ENCODE measurements around the gene JKAMP. TPM values are rescaled to one million over a fixed set of nuclear protein-coding genes. Genes with fewer than 3 reads are reported as not detected.

The JKAMP gene
- total RNA-seq, 4 donors from 2014 or later, result 31.9 to 110 (median 72.5) TPM

- H3K27ac ChIP-seq, result no peak overlapping the region
- DNase-seq, result no peak
- TF ChIP-seq CTCF (IDR thresholded peaks at IDR 0.05) (no peak), POLR2A (IDR thresholded peaks at IDR 0.05) (no peak)
- no peaks in the 10 kb centered on the region for H3K36me3 ChIP-seq
- H3K4me3 ChIP-seq, result no peak overlapping the region
- no peaks in the 10 kb centered on the region for H3K4me1 ChIP-seq
- intact Hi-C loops (cut with DNase I; ENCODE audit: low total_unique reads), result no loop called here
- H3K27me3 ChIP-seq, result no peaks in the 10 kb centered on the region
- H3K9me3 ChIP-seq, result no peaks in the 10 kb centered on the region
Observed at GRCh38 chr14:59529189-59529588, 44.9 kb downstream of the JKAMP start.

GRCh38 chr14:59530349-59530748 is 46.0 kb downstream of the JKAMP start:
- Histone ChIP-seq H3K27ac (no peak overlapping the region), H3K4me1 (no peaks in the 10 kb centered on the region), H3K9me3 (no peaks in the 10 kb centered on the region), H3K27me3 (no peaks in the 10 kb centered on the region), H3K4me3 (no peak overlapping the region), H3K36me3 (no peaks in the 10 kb centered on the region)
- DNase-seq, result no peak
- intact Hi-C loops (cut with DNase I; ENCODE audit: low total_unique reads), result no loop called here
- TF ChIP-seq POLR2A (IDR thresholded peaks at IDR 0.05) (no peak), CTCF (IDR thresholded peaks at IDR 0.05) (no peak)

- DNase-seq, result no peak
- Histone ChIP-seq H3K4me3 (no peak overlapping the region), H3K36me3 (no peaks in the 10 kb centered on the region), H3K4me1 (no peaks in the 10 kb centered on the region), H3K27me3 (no peaks in the 10 kb centered on the region), H3K27ac (no peak overlapping the region), H3K9me3 (no peaks in the 10 kb centered on the region)
- TF ChIP-seq CTCF (IDR thresholded peaks at IDR 0.05) (no peak), POLR2A (IDR thresholded peaks at IDR 0.05) (no peak)
- intact Hi-C loops (cut with DNase I; ENCODE audit: low total_unique reads), result no loop called here
Observed at GRCh38 chr14:59532419-59532818, 48.1 kb downstream of the JKAMP start.

GRCh38 chr14:59534361-59534987 is 50.2 kb downstream of the JKAMP start:
- no peak overlapping the region for H3K27ac ChIP-seq
- H3K27me3 ChIP-seq, result no peaks in the 10 kb centered on the region
- no peaks in the 10 kb centered on the region for H3K4me1 ChIP-seq
- no peaks in the 10 kb centered on the region for H3K9me3 ChIP-seq
- H3K36me3 ChIP-seq, result no peaks in the 10 kb centered on the region
- TF ChIP-seq POLR2A (IDR thresholded peaks at IDR 0.05) (no peak), CTCF (IDR thresholded peaks at IDR 0.05) (no peak)
- no peak for DNase-seq
- intact Hi-C loops (cut with DNase I; ENCODE audit: low total_unique reads), result no loop called here
- H3K4me3 ChIP-seq, result no peak overlapping the region

- no peak overlapping the region for H3K4me3 ChIP-seq
- no peaks in the 10 kb centered on the region for H3K9me3 ChIP-seq
- intact Hi-C loops (cut with DNase I; ENCODE audit: low total_unique reads), result no loop called here
- no peaks in the 10 kb centered on the region for H3K4me1 ChIP-seq
- TF ChIP-seq POLR2A (IDR thresholded peaks at IDR 0.05) (no peak), CTCF (IDR thresholded peaks at IDR 0.05) (no peak)
- no peaks in the 10 kb centered on the region for H3K36me3 ChIP-seq
- no peaks in the 10 kb centered on the region for H3K27me3 ChIP-seq
- H3K27ac ChIP-seq, result no peak overlapping the region
- DNase-seq, result no peak
Observed at GRCh38 chr14:59537476-59537875, 53.2 kb downstream of the JKAMP start.

Measured in uterus (tissue), 4 donors.